Trophoblast cell (in vitro differentiated cells and primary cell): ENCODE data around the gene CHST15.

Experiments used
- DNase-seq, 2 donors: peaks; one replicate each; pipeline ENCODE4 v3.0.0-alpha.2; 2016
- H2AFZ ChIP-seq: 2 replicates; pipeline ENCODE4 v1.6.1; 2013; ENCODE audit warnings: low read length, moderate library complexity, mild to moderate bottlenecking; ENCODE audit not compliant: insufficient read depth, poor library complexity
- H2AK5ac ChIP-seq: 2 replicates; pipeline ENCODE4 v1.6.1; 2013; ENCODE audit warnings: mild to moderate bottlenecking, low read length
- H2BK120ac ChIP-seq: 2 replicates; pipeline ENCODE4 v1.6.1; 2013; ENCODE audit warnings: low read length, mild to moderate bottlenecking, moderate library complexity; ENCODE audit not compliant: insufficient read depth, poor library complexity
- H2BK12ac ChIP-seq: 2 replicates; pipeline ENCODE4 v1.6.1; 2013; ENCODE audit warnings: mild to moderate bottlenecking, low read length, moderate library complexity
- H2BK5ac ChIP-seq: 2 replicates; pipeline ENCODE4 v1.6.1; 2013; ENCODE audit warnings: low read length, low read depth, moderate library complexity, mild to moderate bottlenecking; ENCODE audit not compliant: poor library complexity
- H3K14ac ChIP-seq: 2 replicates; pipeline ENCODE4 v1.6.1; 2013; ENCODE audit warnings: mild to moderate bottlenecking, low read length
- H3K18ac ChIP-seq: 2 replicates; pipeline ENCODE4 v1.6.1; 2013; ENCODE audit warnings: mild to moderate bottlenecking, low read length
- H3K23ac ChIP-seq: 2 replicates; pipeline ENCODE4 v1.6.1; 2013; ENCODE audit warnings: low read length
- H3K27ac ChIP-seq: 2 replicates; pipeline ENCODE4 v1.5.1; 2013; ENCODE audit warnings: low read depth, mild to moderate bottlenecking, inconsistent platforms, low read length, moderate library complexity
- H3K27me3 ChIP-seq: 2 replicates; pipeline ENCODE4 v1.6.1; 2013; ENCODE audit warnings: inconsistent platforms, mild to moderate bottlenecking, low read length, moderate library complexity; ENCODE audit not compliant: insufficient read depth
- H3K36me3 ChIP-seq, 2 experiments: 1 replicate in 1 of 2; 2 replicates in 1 of 2; pipeline ENCODE4 v1.6.1; 2013; ENCODE audit warnings: low read length in 2 of 2, mild to moderate bottlenecking in 2 of 2, moderate library complexity in 1 of 2; ENCODE audit not compliant: insufficient read depth in 2 of 2, control insufficient read depth in 1 of 2
- H3K4ac ChIP-seq: 2 replicates; pipeline ENCODE4 v1.6.1; 2013; ENCODE audit warnings: low read depth, mild to moderate bottlenecking, low read length, moderate library complexity
- H3K4me1 ChIP-seq, 2 experiments: 1 replicate in 1 of 2; 2 replicates in 1 of 2; pipeline ENCODE4 v1.6.1; 2013; ENCODE audit warnings: low read length in 2 of 2, mild to moderate bottlenecking in 2 of 2, moderate library complexity in 1 of 2; ENCODE audit not compliant: insufficient read depth in 2 of 2, control insufficient read depth in 1 of 2
- H3K4me2 ChIP-seq: 2 replicates; pipeline ENCODE4 v1.6.1; 2013; ENCODE audit warnings: inconsistent platforms, mild to moderate bottlenecking, low read length, moderate library complexity
- H3K4me3 ChIP-seq: 2 replicates; pipeline ENCODE4 v1.5.1; 2013; ENCODE audit warnings: mild to moderate bottlenecking, low read depth, low read length, inconsistent platforms
- H3K79me1 ChIP-seq: one replicate; pipeline ENCODE4 v1.6.1; 2013; ENCODE audit warnings: low read length
- H3K79me2 ChIP-seq: 2 replicates; pipeline ENCODE4 v1.6.1; 2013; ENCODE audit warnings: low read length, mild to moderate bottlenecking; ENCODE audit not compliant: control insufficient read depth, insufficient read depth, poor library complexity
- H3K9ac ChIP-seq: 2 replicates; pipeline ENCODE4 v1.6.1; 2013; ENCODE audit warnings: mild to moderate bottlenecking, low read length
- H3K9me3 ChIP-seq: 2 replicates; pipeline ENCODE4 v1.6.1; 2013; ENCODE audit warnings: low read depth, mild to moderate bottlenecking, control low read depth, inconsistent platforms, low read length; ENCODE audit not compliant: insufficient read depth
- H4K12ac ChIP-seq: 2 replicates; pipeline ENCODE4 v1.6.1; 2013; ENCODE audit warnings: low read depth, mild to moderate bottlenecking, low read length, moderate library complexity
- H4K8ac ChIP-seq: 2 replicates; pipeline ENCODE4 v1.6.1; 2013; ENCODE audit warnings: low read depth, mild to moderate bottlenecking, low read length, moderate library complexity
- H4K91ac ChIP-seq: one replicate; pipeline ENCODE4 v1.6.1; 2013; ENCODE audit warnings: low read depth, mild to moderate bottlenecking, low read length, moderate library complexity
- WGBS: extraction: QIAGEN DNeasy Blood & Tissue Kit; methylation state at CpG from one replicate; pipeline ENCODE4 v1.1.7; 2013; ENCODE audit warnings: missing lambda C conversion rate; ENCODE audit not compliant: insufficient read length, insufficient coverage; ENCODE audit errors: extremely low coverage; 5-methylcytosine and 5-hydroxymethylcytosine counted together

CHST15 gene

DNA sequence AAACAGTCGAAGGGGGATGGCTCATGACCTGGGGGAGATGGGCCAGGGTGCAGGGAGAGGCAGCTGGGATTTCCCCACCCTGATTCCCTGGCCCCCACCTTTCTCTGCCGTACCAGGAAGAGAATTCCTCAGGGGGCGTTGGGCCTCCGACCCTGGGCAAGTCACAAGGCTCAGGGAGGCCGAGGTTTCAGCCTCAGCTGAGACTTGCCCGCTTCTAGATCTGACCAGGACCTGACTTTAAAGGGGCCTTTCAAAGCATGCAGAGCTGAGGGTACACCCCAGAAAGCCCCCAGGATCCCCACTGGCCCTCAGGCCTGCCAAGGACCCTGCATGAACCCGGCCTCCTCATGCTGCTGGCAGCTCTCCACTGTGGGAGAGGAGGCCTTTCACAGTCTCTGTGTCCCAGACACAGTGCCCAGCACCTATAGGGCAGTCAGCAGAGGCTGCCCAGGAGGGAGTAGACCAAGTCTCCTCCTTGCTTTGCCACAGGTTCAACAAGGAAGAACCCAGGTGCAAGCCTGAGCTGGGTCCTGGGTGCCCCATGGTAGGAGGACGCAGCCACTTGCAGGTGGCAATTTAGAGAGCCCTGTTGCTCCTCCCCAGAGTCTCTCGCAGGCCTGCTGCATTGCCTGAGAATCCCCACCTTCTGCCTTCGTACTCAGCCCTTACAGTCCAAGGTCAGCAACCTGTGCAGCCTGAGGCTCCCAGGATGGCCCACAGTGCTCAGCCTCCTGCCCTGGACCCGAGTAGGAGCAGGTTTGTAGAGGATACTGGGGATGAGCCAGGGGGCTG lies 89.3 kb downstream of the CHST15 start:
- no peak overlapping the region for H3K27ac ChIP-seq
- WGBS, result no CpG with 5 or more reads among the region's 11 CpGs

GRCh38 chr10:124003481-124003870 lies 89.9 kb downstream of the CHST15 start:
- no peak overlapping the region for H3K4me3 ChIP-seq
- no peak overlapping the region for H3K27ac ChIP-seq
- H2BK120ac ChIP-seq, result no peak overlapping the region
- H3K23ac ChIP-seq, result no peak overlapping the region
- H3K79me2 ChIP-seq, result no peaks in the 10 kb centered on the region
- no peak overlapping the region for H2AK5ac ChIP-seq
- H3K79me1 ChIP-seq, result no peaks in the 10 kb centered on the region
- no peaks in the 10 kb centered on the region for H3K36me3 ChIP-seq
- no peak overlapping the region for H3K4me2 ChIP-seq
- H3K27me3 ChIP-seq, result no peaks in the 10 kb centered on the region
- no peak overlapping the region for H3K9ac ChIP-seq
- WGBS, result no CpG with 5 or more reads among the region's 4 CpGs
- H2BK5ac ChIP-seq, result no peak overlapping the region
- DNase-seq, result no peak
- H3K4me1 ChIP-seq, result no peaks in the 10 kb centered on the region
- H4K91ac ChIP-seq, result no peak overlapping the region
- H2AFZ ChIP-seq, result no peak overlapping the region
- H3K4ac ChIP-seq, result no peak overlapping the region
- H3K14ac ChIP-seq, result no peak overlapping the region
- no peak overlapping the region for H4K8ac ChIP-seq
- no peak overlapping the region for H2BK12ac ChIP-seq
- no peak overlapping the region for H3K18ac ChIP-seq
- no peaks in the 10 kb centered on the region for H3K9me3 ChIP-seq
- H4K12ac ChIP-seq, result no peak overlapping the region

More for the DNA sequence above, 89.3 kb downstream of the CHST15 start:
- no peak for DNase-seq
- Histone ChIP-seq H3K14ac (no peak overlapping the region), H3K23ac (no peak overlapping the region), H3K4me1 (no peaks in the 10 kb centered on the region), H3K4me3 (no peak overlapping the region), H2AK5ac (no peak overlapping the region), H3K79me1 (no peaks in the 10 kb centered on the region), H3K9me3 (no peaks in the 10 kb centered on the region), H3K79me2 (no peaks in the 10 kb centered on the region), H2BK12ac (no peak overlapping the region), H4K8ac (no peak overlapping the region), H4K12ac (no peak overlapping the region), H2BK120ac (no peak overlapping the region), H3K18ac (no peak overlapping the region), H3K27me3 (no peaks in the 10 kb centered on the region), H2AFZ (no peak overlapping the region), H2BK5ac (no peak overlapping the region), H3K4ac (no peak overlapping the region), H3K36me3 (no peaks in the 10 kb centered on the region), H4K91ac (no peak overlapping the region), H3K4me2 (no peak overlapping the region), H3K9ac (no peak overlapping the region)

DNA sequence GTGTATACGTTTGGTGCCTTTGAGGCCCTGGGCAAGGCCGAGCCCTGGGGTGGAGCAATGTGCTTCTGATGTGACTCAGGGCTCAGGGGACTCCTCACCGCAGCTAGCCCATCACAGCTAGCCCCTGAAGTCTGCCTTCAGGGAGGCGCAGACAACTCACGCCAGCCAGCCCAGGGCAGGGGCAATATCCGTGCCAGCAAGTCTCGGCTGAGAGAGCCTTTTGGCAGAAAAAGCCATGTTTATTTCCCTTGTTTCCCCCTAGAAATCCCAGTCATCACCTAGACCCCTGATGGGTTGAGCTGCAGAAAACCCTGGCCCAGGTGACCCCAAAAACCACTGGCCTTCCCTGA lies 90.4 kb downstream of the CHST15 start:
- WGBS, result no CpG with 5 or more reads among the region's 7 CpGs

GRCh38 chr10:124002391-124003069 lies 90.9 kb downstream of the CHST15 start:
- WGBS, result no CpG with 5 or more reads among the region's 6 CpGs
- Histone ChIP-seq H4K8ac (no peak overlapping the region), H2BK120ac (no peak overlapping the region), H3K18ac (no peak overlapping the region), H3K27me3 (no peaks in the 10 kb centered on the region), H2AK5ac (no peak overlapping the region), H3K4me3 (no peak overlapping the region), H3K27ac (no peak overlapping the region), H3K23ac (no peak overlapping the region), H2AFZ (no peak overlapping the region), H2BK5ac (no peak overlapping the region), H3K4ac (no peak overlapping the region), H3K9ac (no peak overlapping the region), H3K9me3 (no peaks in the 10 kb centered on the region), H3K4me2 (no peak overlapping the region), H3K79me2 (no peaks in the 10 kb centered on the region), H3K14ac (no peak overlapping the region), H2BK12ac (no peak overlapping the region), H3K79me1 (no peaks in the 10 kb centered on the region), H4K91ac (no peak overlapping the region), H3K36me3 (no peaks in the 10 kb centered on the region), H3K4me1 (no peaks in the 10 kb centered on the region), H4K12ac (no peak overlapping the region)
- no peak for DNase-seq

More for the DNA sequence above, 90.4 kb downstream of the CHST15 start:
- no peaks in the 10 kb centered on the region for H3K36me3 ChIP-seq
- no peak overlapping the region for H3K18ac ChIP-seq
- no peak overlapping the region for H4K91ac ChIP-seq
- H3K14ac ChIP-seq, result no peak overlapping the region
- H3K4me3 ChIP-seq, result no peak overlapping the region
- no peaks in the 10 kb centered on the region for H3K79me1 ChIP-seq
- H3K23ac ChIP-seq, result no peak overlapping the region
- H4K8ac ChIP-seq, result no peak overlapping the region
- no peak overlapping the region for H2AK5ac ChIP-seq
- H2BK120ac ChIP-seq, result no peak overlapping the region
- H2BK12ac ChIP-seq, result no peak overlapping the region
- no peak overlapping the region for H2BK5ac ChIP-seq
- no peak overlapping the region for H3K4me2 ChIP-seq
- no peak overlapping the region for H2AFZ ChIP-seq
- H3K4me1 ChIP-seq, result no peaks in the 10 kb centered on the region
- no peak overlapping the region for H3K4ac ChIP-seq
- no peak overlapping the region for H3K27ac ChIP-seq
- H3K9me3 ChIP-seq, result no peaks in the 10 kb centered on the region
- no peaks in the 10 kb centered on the region for H3K79me2 ChIP-seq
- H4K12ac ChIP-seq, result no peak overlapping the region
- no peak for DNase-seq
- H3K9ac ChIP-seq, result no peak overlapping the region
- no peaks in the 10 kb centered on the region for H3K27me3 ChIP-seq
